Uterus (tissue), 4 donors: ENCODE measurements around the gene ZMYND10. TPM values are rescaled to one million over a fixed set of nuclear protein-coding genes. Genes with fewer than 3 reads are reported as not detected.

Experiments
- DNase-seq, 2 donors: peaks; one replicate each; pipeline ENCODE4 v3.0.0-alpha.2; 2019 to 2020
- H3K27ac ChIP-seq, 2 donors: fragments of 200-600 bp; sonication (generic); 1 replicate in 1 of 2; 2 replicates in 1 of 2; pipeline ENCODE4 v1.5.1; 2016 to 2018
- H3K27me3 ChIP-seq, 2 donors: fragments of 200-600 bp; sonication (generic); one replicate each; pipeline ENCODE4 v1.5.1; 2018 to 2019; ENCODE audit warnings: control low read depth in 1 of 2
- H3K36me3 ChIP-seq, 2 donors: fragments of 200-600 bp; sonication (generic); one replicate each; pipeline ENCODE4 v1.5.1; 2019; ENCODE audit warnings: control low read depth in 1 of 2
- H3K4me1 ChIP-seq, 2 donors: fragments of 200-600 bp; sonication (generic); one replicate each; pipeline ENCODE4 v1.5.1; 2018 to 2019; ENCODE audit warnings: control low read depth in 1 of 2
- H3K4me3 ChIP-seq, 2 donors: fragments of 200-600 bp; sonication (generic); 1 replicate in 1 of 2; 2 replicates in 1 of 2; pipeline ENCODE4 v1.5.1; 2018 to 2019; ENCODE audit warnings: mild to moderate bottlenecking in 1 of 2
- H3K9me3 ChIP-seq, 2 donors: fragments of 200-600 bp; sonication (generic); one replicate each; pipeline ENCODE4 v1.5.1; 2019; ENCODE audit warnings: control low read depth in 1 of 2
- CTCF ChIP-seq, 4 experiments: fragments of 200-600 bp in 2 of 4; fragments of 450-650 bp in 2 of 4; sonication (generic) in 2 of 4; IDR thresholded peaks; one replicate each; pipeline ENCODE4 v1.5.1; 2016 to 2019; ENCODE audit warnings: antibody characterized with exemption in 4 of 4, mild to moderate bottlenecking in 2 of 4, moderate library complexity in 1 of 4
- POLR2A ChIP-seq, 2 donors: fragments of 450-650 bp; IDR thresholded peaks; one replicate each; pipeline ENCODE4 v1.6.1; 2016; ENCODE audit warnings: antibody characterized with exemption in 2 of 2, mild to moderate bottlenecking in 1 of 2, moderate library complexity in 1 of 2
- intact Hi-C: fragments of 100-400 bp; cut with DNase I; formaldehyde crosslinking; loops from one replicate; pipeline ENCODE4 v1.15.1; 2023; ENCODE audit warnings: low total_unique reads
- total RNA-seq, 4 donors: library from RNA; depleted of rRNA in 3 of 4; stranded (reverse); fragments of >200 nt in 3 of 4; gene quantifications; one replicate each; pipeline versions ENCODE4 v1.1.0 to v1.2.4, GENCODE V29; 2014 to 2023
- donor health status: DM: yes; HTN: yes; CAD: no.

ZMYND10 gene
- total RNA-seq, 4 donors from 2014 or later: 1.5 to 11.4 (median 4.9) TPM

- Histone ChIP-seq H3K4me1 (peaks cover 0 to 8% of the 10 kb centered on the region in 2 donors), H3K36me3 (no peaks in the 10 kb centered on the region), H3K4me3 (no peak overlapping the region), H3K27me3 (no peaks in the 10 kb centered on the region), H3K9me3 (no peaks in the 10 kb centered on the region), H3K27ac (no peak overlapping the region)
- intact Hi-C loops: no loop called here
- no peak for DNase-seq
- TF ChIP-seq CTCF (IDR thresholded peaks at IDR 0.05) (no peak), POLR2A (IDR thresholded peaks at IDR 0.05) (no peak)
Observed at GRCh38 chr3:50296721-50297383, 48.7 kb downstream of the ZMYND10 start.

GRCh38 chr3:50295553-50296431 lies 49.7 kb downstream of the ZMYND10 start:
- Histone ChIP-seq H3K9me3 (no peaks in the 10 kb centered on the region), H3K4me3 (no peak overlapping the region), H3K36me3 (no peaks in the 10 kb centered on the region), H3K4me1 (peaks cover 0 to 16% of the 10 kb centered on the region in 2 donors), H3K27me3 (no peaks in the 10 kb centered on the region), H3K27ac (no peak overlapping the region)
- intact Hi-C loops: no loop called here
- TF ChIP-seq CTCF (IDR thresholded peaks at IDR 0.05) (no peak), POLR2A (IDR thresholded peaks at IDR 0.05) (no peak)
- no peak for DNase-seq

GRCh38 chr3:50294492-50295403 lies 50.8 kb downstream of the ZMYND10 start:
- H3K27ac ChIP-seq: no peak overlapping the region

GRCh38 chr3:50294089-50294488 lies 51.4 kb downstream of the ZMYND10 start:
- intact Hi-C loops: no loop called here
- peaks cover 0 to 16% of the 10 kb centered on the region in 2 donors for H3K4me1 ChIP-seq
- H3K27ac ChIP-seq: no peak overlapping the region

More at GRCh38 chr3:50294492-50295403, 50.8 kb downstream of the ZMYND10 start:
- Histone ChIP-seq H3K9me3 (no peaks in the 10 kb centered on the region), H3K27me3 (no peaks in the 10 kb centered on the region), H3K4me3 (no peak overlapping the region), H3K36me3 (no peaks in the 10 kb centered on the region), H3K4me1 (peaks cover 0 to 16% of the 10 kb centered on the region in 2 donors)
- no peak for DNase-seq
- intact Hi-C loops: no loop called here
- TF ChIP-seq POLR2A (IDR thresholded peaks at IDR 0.05) (no peak), CTCF (IDR thresholded peaks at IDR 0.05) (no peak)

More at GRCh38 chr3:50294089-50294488, 51.4 kb downstream of the ZMYND10 start:
- H3K9me3 ChIP-seq: no peaks in the 10 kb centered on the region
- H3K4me3 ChIP-seq: no peak overlapping the region
- TF ChIP-seq POLR2A (IDR thresholded peaks at IDR 0.05) (no peak), CTCF (IDR thresholded peaks at IDR 0.05) (no peak)
- no peaks in the 10 kb centered on the region for H3K27me3 ChIP-seq
- DNase-seq: no peak
- H3K36me3 ChIP-seq: no peaks in the 10 kb centered on the region
